GM21360 (cell line): ENCODE results near the gene SLC35G6.
"Not testable (repeated sequence)": the region's sequence is repeated elsewhere in the genome, so short reads cannot be mapped to it uniquely, and the experiment has no call there.

ENCODE experiments used
- ATAC-seq: cut with Tn5 transposase; IDR thresholded peaks from one replicate; pipeline ENCODE4 v1.9.1; 2021; ENCODE audit warnings: mild to moderate bottlenecking, moderate library complexity; ENCODE audit not compliant: unreplicated experiment

SLC35G6 gene

DNA sequence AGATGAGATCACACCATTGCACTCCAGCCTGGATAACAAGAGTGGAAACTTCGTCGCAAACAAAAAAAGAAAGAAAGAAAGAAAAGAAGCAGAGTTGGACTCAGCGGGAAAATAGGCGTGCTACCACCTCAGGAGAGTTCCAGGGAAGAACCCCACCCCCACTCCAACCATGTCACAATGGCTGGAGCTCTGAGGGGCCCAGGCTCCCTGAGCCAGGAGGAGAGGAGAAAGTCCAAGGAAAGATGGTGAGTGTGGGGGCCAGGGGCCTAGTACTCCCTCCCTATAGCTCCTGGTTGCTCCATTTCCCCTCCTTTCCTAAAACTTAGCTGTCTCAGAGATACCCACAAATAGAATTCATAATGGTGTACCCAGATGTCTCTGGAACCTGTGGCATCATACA, at the start of gene SLC35G6:
Gene SLC35G6, plus strand, starts transcription at position 172 of the 400 bp plus-strand sequence. Its CDS starts 71 bp downstream, at position 243.
- not testable (repeated sequence) for ATAC-seq

GRCh38 chr17:7432296-7432695, 49.0 kb upstream of the SLC35G6 start:
- ATAC-seq = no peak

- ATAC-seq = no peak
Measured at GRCh38 chr17:7435676-7436555, 45.3 kb upstream of the SLC35G6 start.

DNA sequence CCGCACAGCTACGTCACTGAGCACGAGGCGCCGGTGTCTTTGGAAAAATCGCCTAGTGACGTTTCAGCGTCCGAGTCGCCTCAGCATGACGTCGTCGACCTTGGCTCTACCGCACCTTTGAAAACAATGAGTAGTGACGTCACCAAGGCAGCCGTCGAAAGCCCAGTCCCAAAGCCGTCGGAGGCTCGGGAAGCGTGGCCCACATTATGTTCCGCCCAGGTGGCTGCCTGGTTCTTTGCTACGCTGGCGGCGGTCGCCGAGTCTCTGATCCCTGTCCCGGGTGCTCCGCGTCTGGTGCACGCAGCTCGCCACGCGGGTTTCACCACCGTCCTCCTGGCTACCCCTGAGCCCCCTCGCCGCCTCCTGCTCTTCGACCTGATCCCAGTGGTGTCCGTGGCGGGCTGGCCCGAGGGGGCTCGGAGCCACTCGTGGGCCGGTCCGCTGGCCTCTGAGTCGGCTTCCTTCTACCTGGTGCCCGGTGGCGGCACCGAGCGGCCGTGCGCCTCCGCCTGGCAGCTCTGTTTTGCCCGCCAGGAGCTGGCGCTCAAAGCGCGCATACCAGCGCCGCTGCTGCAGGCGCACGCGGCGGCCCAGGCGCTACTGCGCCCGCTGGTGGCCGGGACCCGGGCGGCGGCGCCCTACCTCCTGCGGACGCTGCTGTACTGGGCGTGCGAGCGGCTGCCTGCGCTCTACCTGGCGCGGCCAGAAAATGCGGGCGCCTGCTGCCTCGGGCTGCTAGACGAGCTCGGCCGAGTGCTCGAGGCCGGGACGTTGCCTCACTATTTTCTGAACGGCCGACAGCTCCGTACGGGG, 44.5 kb upstream of the SLC35G6 start:
- no peak for ATAC-seq

DNA sequence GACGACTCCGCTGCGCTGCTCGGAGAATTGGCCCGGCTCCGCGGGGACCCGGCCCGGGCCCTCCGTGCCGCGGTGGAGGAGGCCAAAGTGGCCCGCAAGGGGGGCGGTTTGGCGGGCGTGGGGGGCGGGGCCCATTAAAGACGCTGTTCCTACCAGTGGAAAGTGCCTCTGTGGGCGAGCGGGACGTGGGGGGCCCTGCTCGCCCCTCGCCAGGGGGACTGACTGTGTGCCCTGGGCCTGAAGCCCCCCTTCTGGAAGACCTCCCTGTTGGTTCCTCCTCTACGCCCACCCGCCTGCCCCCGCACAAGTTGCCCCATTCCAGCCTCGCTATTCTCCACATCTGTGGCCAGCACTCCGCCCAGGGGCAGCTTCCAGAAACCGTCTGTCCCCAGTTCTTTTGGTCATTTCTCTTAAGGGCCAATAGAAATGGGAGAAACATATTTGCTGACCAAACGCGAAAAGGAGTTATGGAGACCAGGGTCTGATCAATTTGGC, 43.8 kb upstream of the SLC35G6 start:
- ATAC-seq = no peak

GRCh38 chr17:7437950-7438614, 43.2 kb upstream of the SLC35G6 start:
- ATAC-seq = no peak

GRCh38 chr17:7438656-7439460, 42.4 kb upstream of the SLC35G6 start:
- ATAC-seq = no peak

DNA sequence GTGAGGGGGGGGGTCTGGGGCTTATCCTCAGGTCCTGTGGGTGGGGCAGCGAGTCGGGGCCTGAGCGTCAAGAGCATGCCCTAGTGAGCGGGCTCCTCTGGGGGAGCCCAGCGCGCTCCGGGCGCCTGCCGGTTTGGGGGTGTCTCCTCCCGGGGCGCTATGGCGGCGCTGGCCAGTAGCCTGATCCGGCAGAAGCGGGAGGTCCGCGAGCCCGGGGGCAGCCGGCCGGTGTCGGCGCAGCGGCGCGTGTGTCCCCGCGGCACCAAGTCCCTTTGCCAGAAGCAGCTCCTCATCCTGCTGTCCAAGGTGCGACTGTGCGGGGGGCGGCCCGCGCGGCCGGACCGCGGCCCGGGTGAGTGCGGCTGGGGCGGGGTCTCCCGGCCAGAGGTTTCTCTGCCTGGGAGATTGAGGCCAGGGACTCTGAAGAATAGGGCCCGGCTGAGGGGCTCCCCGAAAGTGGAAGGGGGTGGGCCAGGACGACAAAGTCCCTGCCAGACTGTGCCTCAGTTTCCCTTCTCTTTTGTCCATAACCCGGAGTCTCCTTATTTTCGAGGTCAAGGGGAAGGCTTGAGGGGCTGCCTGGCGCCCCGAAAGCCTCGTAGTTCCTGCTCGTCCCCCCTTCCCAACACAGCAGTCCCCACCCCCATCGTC, 41.7 kb upstream of the SLC35G6 start, which contains the start of gene FGF11:
Gene FGF11, plus strand, starts transcription at position 51 of the 651 bp plus-strand sequence. Its CDS starts 109 bp downstream, at position 160.
- no peak for ATAC-seq

- no peak for ATAC-seq
Measured at GRCh38 chr17:7440113-7440833, 41.0 kb upstream of the SLC35G6 start.

DNA sequence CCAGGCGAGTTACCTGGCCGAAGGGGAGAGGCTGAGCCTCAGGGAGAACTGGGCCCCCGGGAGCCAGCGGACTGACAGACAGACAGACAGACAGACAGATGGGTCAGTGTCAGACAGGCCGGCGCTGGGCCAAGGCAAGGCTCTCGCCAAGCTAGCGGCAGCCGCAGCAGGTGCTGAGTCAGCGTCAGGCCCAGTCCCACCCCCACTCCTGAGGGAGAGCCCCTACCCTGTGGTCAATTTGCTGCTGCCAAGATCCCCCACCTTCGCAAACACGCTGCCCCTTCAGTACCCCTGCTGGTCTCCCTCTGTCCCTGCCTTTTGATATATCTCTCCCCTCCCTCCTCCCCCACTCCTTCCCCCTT, 40.4 kb upstream of the SLC35G6 start:
- ATAC-seq = no peak

- no peak for ATAC-seq
Measured at GRCh38 chr17:7441266-7441665, 40.0 kb upstream of the SLC35G6 start.

DNA sequence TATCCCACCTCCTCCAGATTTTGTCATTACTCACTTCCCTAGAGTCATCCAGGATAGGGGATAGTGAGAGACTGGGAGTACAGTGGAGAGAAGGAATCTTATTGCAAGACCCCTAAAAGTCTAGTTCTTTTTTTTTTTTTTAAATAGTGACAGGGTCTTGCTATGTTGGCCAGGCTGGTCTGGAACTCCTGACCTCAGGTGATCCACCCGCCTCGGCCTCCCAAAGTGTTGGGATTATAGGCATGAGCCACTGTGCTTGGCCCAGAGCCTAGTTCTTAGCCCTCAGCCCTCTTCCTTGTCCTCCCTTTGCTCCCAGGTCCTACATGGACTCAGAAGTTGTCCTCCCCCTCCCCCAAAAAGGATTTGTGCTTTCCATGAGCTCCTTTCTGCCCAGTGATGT, 39.1 kb upstream of the SLC35G6 start:
- ATAC-seq = no peak

DNA sequence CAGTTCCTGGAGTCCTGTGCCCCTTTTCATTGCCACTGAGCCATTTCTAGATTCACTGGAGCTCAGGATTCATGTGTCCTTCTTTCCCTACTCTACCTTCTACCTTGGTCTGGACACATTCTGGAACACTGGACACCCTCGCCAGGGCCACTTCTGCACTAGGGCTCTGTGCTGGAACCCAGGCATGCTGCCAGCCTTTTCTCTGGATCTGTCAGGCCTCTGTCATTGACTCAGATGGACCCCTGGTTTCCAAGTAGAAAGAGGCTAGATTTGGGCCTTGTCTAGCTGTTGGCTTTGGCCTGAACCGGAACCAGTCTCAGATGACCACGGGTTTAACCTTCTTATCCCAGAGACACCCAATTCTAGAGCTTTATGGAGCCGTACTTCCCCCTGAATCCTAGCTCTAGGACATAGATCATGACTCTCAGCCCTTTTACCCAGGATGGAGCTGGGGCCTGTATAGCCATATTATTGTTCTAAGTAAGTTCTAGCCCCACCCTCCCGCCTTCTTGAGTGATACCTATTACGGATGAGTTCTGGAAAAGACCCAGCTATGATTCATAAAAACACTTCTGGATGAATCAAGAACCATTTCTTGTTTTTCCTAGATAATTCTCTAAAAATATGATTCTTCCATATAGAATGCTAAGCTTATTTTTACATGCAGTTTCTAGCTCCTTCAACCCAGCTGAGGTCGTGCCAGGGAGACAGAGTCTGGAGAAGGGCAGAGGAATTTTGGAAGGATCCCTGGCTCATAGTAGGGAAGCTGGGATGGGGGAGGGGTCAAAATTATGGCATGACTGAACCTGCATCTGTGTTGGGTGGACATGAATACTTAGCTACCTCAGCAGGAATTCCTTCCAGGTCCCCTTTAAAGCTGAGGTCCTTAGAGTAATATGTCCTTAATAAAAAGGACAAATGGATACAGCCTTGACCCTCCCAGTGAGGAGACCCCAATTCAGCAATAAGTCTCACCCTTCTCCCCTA, 37.5 kb upstream of the SLC35G6 start:
- ATAC-seq = no peak

DNA sequence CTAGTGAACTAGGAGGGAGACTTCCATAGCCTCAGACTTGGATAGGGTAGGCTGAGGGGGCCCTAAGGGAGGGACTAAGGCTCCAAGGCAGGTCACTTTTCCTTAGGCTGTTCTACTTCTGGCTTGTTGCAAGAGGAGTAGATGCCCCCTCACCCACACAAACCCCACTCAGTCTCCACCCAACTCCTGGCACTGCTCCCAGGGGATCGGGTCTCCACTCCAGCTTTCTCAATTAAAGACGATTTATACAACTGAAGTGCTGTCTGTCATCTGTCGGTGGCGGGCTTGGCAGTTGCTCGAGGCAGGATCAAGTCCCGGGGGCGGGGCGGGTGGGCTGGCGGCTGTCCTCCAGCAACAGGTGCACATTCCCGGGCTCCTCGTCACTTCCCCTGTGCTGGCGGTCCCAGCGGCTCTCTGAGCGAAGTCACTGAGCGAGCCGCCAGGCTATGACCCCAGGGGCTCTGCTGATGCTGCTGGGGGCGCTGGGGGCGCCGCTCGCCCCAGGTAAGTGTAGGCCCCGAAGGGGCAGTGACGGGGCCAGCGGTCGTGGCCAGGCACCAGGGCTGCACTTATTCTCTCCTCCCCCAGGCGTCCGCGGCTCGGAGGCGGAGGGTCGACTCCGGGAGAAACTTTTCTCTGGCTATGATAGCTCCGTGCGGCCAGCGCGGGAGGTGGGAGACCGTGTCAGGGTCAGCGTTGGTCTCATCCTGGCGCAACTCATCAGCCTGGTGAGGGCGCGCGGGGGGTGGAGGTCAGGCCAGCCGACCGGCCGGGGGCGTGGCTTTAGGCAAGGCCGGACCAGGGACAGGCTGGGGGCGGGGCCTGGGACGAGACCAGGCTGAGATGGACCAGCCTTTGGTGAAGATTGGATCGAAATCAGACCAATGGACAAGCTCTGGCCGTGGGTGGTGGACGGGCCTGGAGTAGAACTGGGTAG, 36.3 kb upstream of the SLC35G6 start, which contains the start of gene CHRNB1:
Gene CHRNB1, plus strand, starts transcription at position 380 of the 937 bp plus-strand sequence. Its CDS starts 67 bp downstream, at position 447.
- no peak for ATAC-seq

DNA sequence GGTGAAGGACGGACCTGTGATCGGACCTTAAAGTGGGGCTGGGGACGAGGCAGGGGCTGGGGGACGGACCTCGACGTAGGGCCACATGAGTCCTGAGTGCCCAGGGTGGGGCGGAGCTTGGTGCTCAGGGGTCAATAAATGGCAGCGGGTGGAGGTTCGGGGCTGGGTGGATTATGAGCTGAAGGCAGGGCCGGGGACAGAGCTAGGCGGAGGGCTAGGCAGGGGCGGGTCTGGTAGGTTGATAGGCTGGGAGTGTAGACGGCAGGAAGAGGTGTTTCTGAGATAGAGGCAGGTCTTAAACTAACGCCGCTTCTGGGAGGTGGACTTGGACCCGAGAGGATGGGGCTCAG, 35.7 kb upstream of the SLC35G6 start:
- no peak for ATAC-seq

- ATAC-seq = no peak
Measured at GRCh38 chr17:7448461-7448860, 32.8 kb upstream of the SLC35G6 start.
